GM19455 (cell line): ENCODE results near the gene SLC25A45.

Source experiments
- ATAC-seq: cut with Tn5 transposase; IDR thresholded peaks from one replicate; pipeline ENCODE4 v1.9.1; 2021; ENCODE audit not compliant: unreplicated experiment

SLC25A45 gene

DNA sequence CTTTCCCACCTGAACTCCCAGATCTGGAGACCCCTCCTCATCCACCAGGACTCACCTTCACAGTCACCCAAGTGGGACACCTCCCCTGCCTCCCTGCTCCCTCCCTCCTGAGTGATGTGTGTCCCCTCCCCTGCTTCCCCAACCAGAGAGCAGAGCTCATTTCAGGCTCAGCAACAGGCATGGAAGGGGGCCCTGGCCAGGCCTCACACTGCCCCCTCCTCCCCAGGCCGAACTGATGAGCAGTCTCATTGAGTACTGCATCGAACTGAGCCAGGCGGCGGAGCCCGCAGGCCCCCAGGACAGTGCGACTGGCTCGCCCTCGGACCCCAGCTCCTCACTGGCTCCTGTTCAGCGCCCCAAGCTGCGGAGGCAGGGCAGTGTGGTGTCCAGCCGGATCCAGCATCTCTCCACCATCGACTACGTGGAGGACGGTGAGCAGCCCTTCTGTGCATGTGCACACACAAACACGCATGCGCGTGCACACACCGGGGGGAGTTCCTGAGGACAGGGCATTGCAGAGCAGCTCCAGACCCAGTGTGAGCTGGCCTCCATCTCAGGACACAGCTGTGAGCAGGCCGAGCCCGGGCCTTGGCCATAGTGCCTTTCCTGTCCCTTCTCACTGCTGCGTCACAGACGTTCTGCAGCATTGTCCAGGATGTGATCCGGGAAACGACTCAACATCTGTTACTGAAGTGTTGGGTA is 22.3 kb upstream of the SLC25A45 start:
- no peak for ATAC-seq

DNA sequence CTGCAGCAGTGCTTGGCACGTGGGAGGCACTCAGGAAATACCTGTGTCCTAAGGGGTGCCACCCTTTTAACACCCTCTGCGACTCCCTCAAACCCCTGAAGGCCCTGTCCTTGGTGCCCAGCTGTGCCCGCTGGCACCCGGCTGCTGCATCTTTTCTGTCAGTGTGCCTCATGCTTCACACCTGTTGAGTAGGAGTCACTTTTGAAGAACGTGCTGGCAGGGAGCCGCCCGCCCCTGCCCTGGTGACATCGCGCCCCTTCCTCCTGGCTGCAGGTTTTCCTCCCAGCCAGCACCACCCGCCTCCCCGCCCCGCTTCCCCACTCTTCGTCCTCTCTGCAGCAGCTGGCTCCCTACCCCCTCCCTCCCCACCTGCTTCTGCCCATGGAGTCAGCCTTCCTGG is 21.8 kb upstream of the SLC25A45 start:
- ATAC-seq, result no peak

DNA sequence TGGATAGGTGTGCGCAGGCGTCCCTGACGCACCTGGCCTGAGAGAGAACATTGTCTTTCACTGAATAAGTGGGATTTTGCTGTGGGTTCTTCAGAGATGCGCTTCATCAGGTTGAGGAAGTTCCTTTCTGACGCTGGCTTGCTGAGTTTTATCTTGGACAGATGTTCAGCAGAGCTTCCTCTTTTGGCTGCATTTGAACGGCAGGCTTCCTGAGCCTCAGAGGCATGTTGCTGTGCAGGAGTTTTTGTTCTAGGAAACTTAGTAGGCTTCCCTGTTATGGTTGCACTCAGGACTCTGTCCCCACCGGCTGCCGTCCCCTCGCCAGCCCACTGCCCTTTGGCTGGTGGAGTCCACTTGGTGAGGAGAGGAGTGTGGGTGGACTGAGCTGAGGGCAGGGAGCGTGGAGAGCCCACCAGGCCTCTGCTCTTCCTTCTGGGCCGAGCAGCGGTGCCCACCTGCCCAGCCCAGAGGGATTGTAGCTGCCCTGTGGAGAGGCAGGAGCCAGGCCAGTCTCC is 21.2 kb upstream of the SLC25A45 start:
- ATAC-seq, result no peak

DNA sequence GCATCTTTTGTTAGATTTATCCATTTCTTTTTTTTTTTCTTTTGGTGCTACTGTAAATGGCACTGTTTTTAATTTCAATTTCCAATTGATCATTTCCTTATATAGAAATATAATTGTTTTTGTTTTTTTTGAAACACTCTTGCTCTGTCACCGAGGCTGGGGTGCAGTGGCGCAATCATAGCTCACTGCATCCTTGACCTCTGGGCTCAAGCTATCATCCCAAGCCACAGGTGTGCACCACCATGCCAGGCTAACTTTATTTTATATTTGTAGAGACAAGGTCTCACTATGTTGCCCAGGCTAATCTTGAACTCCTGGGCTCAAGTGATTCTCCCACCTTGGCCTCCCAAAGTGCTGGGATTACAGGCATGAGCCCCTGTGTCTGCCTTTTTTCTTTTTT is 20.3 kb upstream of the SLC25A45 start:
- ATAC-seq, result no peak

DNA sequence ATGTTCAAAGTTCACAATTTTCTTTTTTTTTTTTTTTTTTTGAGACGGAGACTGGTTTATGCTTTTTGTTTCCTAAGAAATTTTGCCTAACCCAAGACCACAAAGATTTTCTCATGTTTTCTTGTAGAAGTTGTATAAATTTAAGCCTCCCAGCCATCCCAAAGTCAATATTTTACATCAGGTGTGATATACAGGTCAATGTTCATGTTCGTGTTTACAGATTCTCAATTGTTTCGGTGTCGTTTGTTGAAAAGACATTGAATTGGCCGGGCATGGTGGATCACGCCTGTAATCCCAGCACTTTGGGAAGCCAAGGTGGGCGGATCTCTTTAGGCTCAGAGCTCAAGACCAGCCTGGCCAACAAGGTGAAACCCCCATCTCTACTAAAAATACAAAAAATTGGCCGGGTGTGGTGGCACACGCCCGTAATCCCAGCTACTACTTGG is 19.4 kb upstream of the SLC25A45 start:
- ATAC-seq, result no peak

DNA sequence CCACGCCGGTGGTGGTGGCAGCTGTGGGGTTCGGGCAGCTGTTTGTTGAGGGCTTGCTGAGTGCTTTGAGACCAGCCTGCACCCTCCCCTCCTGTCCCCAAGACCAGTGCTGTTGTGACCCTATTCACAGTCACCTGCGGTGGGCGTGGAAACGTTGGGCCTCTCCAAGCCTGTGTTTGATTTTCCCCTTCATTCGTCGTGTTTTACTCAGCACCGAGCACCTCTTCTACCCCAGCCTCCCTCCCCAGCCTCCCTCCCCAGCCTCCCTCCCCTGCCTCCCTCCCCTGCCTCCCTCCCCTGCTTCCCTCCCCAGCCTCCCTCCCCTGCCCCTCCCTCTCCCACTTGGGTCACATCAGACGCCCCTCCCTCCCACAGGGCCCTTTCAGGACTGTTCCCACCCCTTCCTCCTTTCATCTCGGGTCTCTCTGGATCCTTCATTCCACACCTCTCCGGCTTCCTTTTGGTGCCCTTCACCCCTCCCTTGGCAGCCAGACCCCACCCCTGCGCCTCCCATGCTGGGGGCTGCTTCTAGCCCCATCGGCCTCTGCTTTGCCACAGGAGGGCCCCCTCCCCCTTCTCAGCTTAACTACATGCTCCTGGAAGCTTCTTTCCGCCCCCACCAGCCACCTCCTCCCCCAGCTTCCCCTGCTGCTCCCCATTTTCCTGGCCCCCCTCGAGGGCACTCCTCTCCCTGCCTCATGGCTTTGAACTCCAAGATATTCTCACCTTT is 18.8 kb upstream of the SLC25A45 start:
- no peak for ATAC-seq

DNA sequence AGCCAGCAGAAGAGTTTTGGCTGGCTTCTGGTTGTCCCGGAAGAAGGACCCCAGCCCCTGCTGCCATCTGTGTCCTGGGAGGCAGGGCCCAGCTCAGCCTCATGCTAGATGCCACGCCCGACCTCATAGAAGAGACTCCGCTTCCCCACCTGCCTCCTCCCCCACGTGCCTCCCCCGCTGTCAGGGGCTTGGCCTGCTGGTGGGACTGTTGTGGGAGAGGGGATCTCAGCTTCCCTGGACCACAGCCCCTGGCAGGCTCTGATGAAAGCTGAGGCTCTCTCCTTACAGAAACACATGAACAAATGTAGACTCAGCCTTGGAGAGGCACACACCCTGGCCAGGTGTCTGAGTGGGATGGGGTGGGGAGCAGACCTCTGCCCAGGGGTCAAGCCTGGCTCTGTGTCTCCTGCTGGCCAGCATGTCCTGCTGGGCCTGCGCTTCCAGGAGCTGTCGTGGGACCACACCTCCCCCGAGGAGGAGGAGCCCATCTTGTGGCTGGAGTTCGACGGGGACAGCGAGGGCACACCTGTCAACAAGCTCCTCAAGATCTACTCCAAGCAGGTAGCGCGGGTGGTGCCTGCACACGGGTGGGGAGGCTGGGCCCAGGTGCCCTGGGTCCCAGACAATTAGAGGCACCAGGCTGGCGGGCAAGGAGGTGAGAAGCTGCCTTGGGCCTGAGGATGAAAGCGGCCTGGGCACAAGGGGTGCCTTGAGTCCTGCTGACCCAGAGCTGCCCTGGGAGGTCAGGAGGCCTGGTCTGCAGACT is 18.0 kb upstream of the SLC25A45 start:
- no peak for ATAC-seq

DNA sequence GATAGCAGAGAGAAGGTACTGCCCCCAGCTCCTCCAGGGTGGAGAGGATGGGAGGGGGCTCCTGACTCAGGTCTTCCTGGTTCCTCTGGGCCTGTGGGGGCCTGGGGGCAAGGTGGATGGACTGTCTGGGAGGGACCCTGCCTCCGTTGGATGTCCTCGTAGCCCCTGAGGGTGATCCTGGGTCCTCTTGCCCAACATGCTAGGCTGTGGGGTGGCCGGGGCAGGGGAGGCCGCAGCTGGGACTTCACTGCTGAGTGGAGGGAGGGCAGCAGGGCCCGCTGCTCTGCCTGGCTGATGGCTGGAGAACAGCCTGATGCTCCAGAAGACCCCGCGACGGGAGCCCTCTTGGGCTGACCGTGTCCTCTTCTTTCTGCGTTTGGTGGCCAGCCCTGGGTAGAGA is 17.4 kb upstream of the SLC25A45 start:
- ATAC-seq, result no peak

DNA sequence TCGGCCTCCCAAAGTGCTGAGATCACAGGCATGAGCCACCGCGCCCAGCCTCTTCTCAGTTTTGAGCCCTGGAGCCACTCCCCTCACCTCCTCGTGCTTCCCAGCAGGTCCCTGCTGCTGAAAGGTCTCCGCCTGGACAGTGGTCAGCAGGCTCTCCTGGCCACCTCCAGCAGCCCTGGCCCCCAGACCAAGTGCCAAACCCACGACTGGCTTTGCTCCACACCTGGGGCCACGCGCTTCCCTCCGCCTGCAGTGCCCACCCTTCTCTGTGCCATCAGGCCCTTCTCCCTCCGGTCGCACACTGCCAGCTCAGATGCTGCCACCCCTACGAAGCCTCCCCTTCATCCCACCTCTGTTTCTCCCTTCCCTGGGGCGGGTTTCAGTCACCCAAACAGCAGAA is 16.8 kb upstream of the SLC25A45 start:
- no peak for ATAC-seq

DNA sequence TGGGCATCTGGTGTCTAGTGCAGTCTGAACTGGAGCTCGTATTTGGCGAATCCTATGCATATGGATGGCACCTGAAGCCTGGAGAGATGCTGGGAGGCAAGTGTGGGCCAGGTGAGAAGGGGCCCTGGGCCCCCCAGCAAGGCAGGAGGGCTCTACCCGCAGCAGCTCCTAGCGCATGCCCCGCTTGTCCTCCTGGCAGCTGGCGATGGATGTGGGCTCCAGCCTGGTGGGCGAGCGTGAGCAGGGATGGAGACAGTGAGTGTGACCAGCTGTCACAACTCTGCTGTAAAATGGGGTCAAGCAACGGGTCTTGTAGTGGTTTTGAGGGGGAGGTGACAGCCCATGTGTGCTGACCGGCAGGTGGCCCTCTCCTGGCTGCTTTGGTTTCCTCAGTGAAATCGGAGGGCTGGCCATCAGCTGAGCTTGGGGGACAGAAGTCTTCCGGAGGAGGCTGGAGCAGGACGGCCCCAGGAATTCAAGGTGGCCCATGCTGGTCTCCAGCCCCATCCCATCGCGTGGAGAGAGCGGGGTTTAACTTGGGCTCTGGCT is 16.0 kb upstream of the SLC25A45 start:
- ATAC-seq, result no peak

DNA sequence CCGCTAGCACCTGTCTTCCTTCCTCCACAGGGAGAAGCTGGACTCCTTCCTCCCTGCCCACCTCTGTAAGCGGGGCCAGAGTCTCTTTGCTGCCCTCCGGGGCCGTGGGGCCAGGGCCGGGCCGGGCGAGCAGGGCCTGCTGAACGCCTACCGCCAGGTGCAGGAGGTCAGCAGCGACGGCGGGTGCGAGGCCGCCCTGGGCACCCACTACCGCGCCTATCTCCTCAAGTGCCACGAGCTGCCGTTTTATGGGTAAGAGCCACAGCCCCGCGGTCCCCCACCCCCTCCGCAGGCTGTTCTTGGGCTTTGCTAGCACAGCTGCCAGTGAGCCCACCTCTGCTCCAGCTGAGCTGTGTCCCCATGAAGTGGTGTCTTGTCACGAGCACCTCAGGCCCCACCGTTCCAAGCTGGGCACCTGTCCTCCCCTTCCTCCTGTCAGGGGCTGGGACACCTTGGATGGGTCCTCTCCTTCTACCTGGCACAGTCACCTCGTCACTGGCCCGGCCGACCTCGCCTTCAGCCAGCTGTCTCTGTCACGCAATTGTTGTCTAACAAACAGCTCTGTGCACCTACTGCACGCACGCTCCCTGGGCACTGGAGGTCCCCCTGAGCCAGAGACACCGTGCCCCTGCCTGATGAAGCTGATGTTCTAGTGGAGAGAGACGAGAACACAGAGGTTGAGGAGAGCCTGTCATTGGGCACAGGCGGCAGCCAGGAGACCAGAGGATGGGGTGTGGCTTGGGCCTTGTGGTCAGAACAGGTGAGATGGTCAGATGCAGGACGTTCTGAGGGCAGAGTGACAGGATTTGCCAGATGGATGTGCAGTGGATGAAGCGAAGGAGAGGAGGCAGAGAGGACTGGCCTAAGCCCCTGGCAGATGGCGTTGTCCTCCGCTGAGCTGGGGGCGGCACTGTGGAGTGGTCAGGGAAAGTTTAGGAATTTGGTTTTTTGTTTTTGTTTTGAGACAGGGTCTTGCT is 14.6 kb upstream of the SLC25A45 start:
- ATAC-seq, result no peak

DNA sequence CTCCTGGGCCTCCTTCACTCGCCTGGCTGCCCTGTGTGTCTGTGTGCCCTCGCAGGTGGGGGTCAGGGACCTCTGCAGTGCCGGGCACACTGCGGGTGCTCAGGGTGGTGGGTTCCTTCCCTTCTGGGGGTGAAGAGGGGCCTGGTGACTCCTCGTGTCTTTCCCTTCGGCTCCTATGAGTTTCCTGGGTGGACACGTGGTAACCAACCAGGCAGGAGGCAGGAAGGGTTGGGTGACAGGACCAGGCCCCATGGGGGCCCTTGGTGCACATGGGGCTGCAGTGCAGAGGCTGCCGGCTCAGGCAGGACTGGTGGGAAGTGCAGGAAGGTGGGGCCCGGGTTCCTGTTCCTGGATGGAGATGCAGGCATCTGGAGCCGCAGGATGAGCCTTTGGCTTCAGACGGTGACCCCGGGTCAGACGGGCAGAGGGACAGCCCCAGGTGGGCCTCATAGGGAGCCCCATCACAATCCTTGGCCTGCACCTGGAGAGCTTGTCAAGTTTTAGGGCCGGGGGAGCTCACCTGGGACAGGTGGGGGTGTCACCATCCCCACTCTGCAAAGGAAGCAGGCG is 13.6 kb upstream of the SLC25A45 start:
- ATAC-seq, result no peak

DNA sequence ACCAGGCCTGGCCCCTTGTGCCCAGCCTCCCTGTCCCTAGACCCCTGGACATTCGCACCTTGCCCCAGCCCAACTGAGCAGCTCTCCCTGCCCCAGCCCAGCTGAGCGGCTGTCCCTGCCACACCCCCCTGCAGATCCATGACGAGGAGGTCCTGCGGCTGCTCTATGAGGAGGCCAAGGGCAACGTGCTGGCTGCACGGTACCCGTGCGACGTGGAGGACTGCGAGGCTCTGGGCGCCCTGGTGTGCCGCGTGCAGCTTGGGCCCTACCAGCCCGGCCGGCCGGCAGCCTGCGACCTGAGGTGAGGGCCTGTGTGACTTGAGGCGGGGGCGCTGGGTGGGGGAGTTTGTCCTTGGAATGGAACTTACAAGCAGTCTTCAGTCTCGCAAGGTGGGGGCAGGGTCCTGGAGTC is 11.7 kb upstream of the SLC25A45 start:
- ATAC-seq, result no peak

DNA sequence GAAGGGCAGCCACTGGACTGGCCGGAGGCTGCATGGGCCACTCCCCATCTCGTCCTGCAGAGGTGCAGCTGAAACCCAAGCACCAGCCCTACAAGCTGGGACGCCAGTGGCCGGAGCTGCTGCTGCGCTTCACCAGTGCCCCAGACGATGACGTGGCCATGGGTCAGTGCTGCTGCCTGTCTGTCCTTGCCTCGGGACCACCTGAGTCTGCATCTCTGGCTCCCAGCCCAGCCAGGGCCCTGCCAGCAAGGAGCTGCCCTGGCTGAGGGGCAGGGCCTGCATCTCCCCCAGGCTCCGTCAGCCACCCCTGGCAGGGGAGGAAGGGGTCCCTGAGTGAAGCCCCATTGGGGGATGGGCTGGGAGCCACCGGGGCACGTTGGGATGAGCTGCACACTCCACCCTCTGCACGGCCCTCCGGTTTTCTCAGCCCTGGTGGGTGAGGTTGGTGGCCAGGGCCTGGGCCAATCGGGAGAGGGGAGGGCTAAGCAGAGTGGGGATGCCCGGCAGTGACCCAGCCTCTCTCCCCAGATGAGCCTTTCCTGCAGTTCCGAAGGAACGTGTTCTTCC is 11.2 kb upstream of the SLC25A45 start:
- ATAC-seq, result no peak

DNA sequence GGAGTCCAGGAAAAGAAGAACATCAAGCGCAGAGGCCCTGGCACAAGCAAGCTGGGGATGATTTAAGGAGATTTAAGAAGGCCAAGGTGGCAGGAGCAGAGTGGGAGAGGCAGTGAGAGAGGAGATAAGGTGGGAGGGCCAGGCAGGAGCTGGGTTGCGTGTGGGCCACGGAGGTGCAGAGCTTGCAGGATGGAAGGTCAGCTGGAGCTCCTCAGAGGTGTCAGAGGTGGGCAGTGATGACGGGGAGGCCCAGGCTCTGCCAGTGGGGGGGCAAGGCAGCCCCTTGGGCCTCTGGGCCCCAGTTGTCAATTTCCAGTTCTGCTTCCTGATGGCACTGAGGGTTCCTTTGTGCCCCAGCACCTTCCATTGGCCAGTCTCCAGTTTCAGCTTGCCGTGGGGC is 10.5 kb upstream of the SLC25A45 start:
- no peak for ATAC-seq

DNA sequence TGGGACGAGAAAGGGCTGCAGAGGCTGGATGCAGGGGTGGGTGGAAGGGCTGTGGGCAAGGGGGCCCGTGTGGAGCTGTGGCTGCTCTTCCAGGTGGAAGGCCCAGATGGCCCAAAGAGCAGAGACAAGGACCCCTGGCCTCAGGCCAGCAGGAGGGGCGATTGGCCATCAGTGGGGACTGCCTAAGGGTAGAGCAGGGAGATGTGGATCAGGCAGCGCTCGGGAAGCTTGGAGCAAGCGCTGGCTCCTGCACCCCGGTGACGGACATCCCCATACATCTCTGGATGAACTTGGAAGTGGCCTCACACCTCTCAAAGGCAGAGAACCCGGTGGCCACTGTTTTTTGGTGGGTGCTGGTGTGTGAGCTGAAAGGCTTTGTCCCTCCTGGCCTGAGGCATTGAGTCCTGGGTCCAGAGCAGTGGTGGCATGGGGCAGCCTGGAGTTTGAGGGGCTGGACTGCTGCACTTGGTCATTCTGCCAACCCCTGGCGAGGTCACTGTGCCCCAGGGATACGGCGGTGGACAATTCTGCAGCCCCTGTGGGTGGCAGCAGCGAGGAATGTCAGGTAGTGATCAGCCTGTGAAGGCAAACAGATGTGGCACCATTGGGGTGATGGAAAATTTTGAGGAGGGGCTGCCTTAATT is 9.9 kb upstream of the SLC25A45 start:
- ATAC-seq, result no peak

DNA sequence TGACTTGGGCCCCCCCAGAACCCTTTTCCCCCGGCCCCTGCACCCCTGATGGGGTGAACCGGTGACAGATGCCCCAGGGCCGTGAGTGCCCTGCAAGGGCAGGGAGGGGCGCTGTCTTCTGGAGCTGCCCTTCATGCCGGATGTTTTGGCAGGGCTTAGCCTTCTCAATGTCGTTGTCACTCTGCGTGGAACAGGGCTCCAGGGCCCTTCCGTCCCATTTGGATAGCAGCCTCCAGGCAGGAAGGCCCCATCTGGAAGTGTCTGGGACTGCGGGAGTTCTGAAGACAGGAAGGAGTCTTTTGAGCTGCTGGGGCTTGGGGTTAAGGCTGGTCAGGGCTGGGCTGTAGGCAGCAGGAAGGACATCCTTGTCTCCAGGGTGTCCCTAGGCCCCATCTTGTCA is 8.6 kb upstream of the SLC25A45 start:
- ATAC-seq, result no peak

DNA sequence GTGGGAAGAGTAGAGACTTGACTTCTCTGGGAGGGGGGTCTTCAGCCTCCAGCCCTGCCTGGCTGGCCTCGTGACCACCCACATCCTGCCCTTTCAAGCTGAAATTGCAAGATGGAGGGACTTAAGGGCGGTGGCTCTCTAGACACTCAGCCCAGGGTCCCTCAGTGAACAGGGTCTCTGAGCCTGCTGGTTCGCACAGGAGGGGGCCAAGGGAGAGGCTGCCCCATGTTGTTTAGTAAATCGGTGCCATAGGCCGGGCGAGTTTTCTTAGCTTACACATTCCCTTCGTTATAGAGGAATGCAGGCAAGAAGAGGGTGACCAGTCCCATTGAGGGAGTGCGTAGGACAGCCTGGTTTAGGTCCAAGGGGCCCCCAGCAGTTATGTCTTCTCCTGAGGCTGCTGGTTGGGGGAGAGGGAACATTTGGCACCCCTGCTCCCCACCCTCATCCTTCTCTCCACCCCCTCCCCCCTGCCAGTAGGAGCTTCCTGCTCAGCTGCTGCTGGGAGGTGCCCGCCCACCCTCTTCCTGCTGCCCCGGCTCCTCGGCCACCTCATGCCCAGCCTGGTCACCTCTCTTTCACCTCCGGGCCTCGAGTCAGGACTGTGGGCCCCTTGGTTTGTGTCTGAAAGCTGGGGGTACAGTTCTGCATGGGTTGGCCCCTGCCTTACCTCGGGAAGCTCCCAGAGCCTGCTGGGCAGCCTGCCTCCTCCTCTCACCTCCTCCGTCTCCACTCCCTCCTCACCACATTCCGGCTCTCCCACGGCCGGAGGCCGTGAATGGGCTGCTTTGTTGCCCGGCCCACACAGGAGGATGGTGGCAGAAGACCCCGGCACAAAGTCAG is 7.9 kb upstream of the SLC25A45 start:
- ATAC-seq, result no peak
